Measurements from ENCODE around the gene ZNF804A.

DNA sequence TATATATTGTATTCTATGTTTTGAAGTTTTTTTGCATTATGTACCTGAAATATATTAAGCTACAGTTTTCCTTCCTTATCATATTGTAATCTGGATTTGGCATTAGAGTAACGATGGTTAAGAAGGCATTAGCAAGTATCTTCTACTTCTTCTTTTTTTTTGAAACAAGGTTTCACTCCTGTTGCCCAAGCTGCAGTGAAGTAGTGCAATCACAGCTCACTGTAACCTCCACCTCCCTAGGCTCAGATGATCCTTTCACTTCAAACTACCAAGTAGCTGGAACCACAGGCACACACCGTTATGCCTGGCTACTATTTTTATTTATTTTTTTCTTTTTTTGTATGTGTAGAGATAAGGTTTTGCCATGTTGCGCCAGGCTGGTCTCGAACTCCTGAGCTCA lies 201.1 kb downstream of the ZNF804A start:
- TF ChIP-seq POLR2A (IDR thresholded peaks at IDR 0.05; ENCODE audit: control extremely low read depth in 1 of 2, low read depth in 2 of 2, low read length in 2 of 2) (no peak), ZNF274 (IDR thresholded peaks at IDR 0.05; ENCODE audit: borderline replicate concordance, extremely low read depth, low read length) (no peak), FOSL1 (IDR thresholded peaks at IDR 0.05; ENCODE audit: insufficient read depth, low read depth, low read length) (no peak), POLR2AphosphoS5 (IDR thresholded peaks at IDR 0.05; ENCODE audit: low read depth, low read length) (no peak), EP300 (IDR thresholded peaks at IDR 0.05; ENCODE audit: borderline replicate concordance in 1 of 2, low read depth in 2 of 2, low read length in 2 of 2) (no peak), SRF (IDR thresholded peaks at IDR 0.05; ENCODE audit: low read depth, low read length) (no peak), CEBPB (IDR thresholded peaks at IDR 0.05; ENCODE audit: low read depth, low read length) (no peak), JUN (IDR thresholded peaks at IDR 0.05; ENCODE audit: low read depth, low read length) (no peak)
- TF ChIP-seq, protein P1, sequence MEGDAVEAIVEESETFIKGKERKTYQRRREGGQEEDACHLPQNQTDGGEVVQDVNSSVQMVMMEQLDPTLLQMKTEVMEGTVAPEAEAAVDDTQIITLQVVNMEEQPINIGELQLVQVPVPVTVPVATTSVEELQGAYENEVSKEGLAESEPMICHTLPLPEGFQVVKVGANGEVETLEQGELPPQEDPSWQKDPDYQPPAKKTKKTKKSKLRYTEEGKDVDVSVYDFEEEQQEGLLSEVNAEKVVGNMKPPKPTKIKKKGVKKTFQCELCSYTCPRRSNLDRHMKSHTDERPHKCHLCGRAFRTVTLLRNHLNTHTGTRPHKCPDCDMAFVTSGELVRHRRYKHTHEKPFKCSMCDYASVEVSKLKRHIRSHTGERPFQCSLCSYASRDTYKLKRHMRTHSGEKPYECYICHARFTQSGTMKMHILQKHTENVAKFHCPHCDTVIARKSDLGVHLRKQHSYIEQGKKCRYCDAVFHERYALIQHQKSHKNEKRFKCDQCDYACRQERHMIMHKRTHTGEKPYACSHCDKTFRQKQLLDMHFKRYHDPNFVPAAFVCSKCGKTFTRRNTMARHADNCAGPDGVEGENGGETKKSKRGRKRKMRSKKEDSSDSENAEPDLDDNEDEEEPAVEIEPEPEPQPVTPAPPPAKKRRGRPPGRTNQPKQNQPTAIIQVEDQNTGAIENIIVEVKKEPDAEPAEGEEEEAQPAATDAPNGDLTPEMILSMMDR (IDR thresholded peaks at IDR 0.05; ENCODE audit: control extremely low read depth in 1 of 3, insufficient read depth in 1 of 3, low read depth in 1 of 3, low read length in 3 of 3), result no peak
- TF ChIP-seq, protein P2, sequence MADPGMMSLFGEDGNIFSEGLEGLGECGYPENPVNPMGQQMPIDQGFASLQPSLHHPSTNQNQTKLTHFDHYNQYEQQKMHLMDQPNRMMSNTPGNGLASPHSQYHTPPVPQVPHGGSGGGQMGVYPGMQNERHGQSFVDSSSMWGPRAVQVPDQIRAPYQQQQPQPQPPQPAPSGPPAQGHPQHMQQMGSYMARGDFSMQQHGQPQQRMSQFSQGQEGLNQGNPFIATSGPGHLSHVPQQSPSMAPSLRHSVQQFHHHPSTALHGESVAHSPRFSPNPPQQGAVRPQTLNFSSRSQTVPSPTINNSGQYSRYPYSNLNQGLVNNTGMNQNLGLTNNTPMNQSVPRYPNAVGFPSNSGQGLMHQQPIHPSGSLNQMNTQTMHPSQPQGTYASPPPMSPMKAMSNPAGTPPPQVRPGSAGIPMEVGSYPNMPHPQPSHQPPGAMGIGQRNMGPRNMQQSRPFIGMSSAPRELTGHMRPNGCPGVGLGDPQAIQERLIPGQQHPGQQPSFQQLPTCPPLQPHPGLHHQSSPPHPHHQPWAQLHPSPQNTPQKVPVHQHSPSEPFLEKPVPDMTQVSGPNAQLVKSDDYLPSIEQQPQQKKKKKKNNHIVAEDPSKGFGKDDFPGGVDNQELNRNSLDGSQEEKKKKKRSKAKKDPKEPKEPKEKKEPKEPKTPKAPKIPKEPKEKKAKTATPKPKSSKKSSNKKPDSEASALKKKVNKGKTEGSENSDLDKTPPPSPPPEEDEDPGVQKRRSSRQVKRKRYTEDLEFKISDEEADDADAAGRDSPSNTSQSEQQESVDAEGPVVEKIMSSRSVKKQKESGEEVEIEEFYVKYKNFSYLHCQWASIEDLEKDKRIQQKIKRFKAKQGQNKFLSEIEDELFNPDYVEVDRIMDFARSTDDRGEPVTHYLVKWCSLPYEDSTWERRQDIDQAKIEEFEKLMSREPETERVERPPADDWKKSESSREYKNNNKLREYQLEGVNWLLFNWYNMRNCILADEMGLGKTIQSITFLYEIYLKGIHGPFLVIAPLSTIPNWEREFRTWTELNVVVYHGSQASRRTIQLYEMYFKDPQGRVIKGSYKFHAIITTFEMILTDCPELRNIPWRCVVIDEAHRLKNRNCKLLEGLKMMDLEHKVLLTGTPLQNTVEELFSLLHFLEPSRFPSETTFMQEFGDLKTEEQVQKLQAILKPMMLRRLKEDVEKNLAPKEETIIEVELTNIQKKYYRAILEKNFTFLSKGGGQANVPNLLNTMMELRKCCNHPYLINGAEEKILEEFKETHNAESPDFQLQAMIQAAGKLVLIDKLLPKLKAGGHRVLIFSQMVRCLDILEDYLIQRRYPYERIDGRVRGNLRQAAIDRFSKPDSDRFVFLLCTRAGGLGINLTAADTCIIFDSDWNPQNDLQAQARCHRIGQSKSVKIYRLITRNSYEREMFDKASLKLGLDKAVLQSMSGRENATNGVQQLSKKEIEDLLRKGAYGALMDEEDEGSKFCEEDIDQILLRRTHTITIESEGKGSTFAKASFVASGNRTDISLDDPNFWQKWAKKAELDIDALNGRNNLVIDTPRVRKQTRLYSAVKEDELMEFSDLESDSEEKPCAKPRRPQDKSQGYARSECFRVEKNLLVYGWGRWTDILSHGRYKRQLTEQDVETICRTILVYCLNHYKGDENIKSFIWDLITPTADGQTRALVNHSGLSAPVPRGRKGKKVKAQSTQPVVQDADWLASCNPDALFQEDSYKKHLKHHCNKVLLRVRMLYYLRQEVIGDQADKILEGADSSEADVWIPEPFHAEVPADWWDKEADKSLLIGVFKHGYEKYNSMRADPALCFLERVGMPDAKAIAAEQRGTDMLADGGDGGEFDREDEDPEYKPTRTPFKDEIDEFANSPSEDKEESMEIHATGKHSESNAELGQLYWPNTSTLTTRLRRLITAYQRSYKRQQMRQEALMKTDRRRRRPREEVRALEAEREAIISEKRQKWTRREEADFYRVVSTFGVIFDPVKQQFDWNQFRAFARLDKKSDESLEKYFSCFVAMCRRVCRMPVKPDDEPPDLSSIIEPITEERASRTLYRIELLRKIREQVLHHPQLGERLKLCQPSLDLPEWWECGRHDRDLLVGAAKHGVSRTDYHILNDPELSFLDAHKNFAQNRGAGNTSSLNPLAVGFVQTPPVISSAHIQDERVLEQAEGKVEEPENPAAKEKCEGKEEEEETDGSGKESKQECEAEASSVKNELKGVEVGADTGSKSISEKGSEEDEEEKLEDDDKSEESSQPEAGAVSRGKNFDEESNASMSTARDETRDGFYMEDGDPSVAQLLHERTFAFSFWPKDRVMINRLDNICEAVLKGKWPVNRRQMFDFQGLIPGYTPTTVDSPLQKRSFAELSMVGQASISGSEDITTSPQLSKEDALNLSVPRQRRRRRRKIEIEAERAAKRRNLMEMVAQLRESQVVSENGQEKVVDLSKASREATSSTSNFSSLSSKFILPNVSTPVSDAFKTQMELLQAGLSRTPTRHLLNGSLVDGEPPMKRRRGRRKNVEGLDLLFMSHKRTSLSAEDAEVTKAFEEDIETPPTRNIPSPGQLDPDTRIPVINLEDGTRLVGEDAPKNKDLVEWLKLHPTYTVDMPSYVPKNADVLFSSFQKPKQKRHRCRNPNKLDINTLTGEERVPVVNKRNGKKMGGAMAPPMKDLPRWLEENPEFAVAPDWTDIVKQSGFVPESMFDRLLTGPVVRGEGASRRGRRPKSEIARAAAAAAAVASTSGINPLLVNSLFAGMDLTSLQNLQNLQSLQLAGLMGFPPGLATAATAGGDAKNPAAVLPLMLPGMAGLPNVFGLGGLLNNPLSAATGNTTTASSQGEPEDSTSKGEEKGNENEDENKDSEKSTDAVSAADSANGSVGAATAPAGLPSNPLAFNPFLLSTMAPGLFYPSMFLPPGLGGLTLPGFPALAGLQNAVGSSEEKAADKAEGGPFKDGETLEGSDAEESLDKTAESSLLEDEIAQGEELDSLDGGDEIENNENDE (IDR thresholded peaks at IDR 0.05; ENCODE audit: insufficient replicate concordance, low read length), result no peak
- TF ChIP-seq, protein P3, sequence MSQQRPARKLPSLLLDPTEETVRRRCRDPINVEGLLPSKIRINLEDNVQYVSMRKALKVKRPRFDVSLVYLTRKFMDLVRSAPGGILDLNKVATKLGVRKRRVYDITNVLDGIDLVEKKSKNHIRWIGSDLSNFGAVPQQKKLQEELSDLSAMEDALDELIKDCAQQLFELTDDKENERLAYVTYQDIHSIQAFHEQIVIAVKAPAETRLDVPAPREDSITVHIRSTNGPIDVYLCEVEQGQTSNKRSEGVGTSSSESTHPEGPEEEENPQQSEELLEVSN (IDR thresholded peaks at IDR 0.05), result no peak

All from H1 (cell line).